OCI-M2 (cell line): Measurements from ENCODE around the gene CBL.
"Not testable (repeated sequence)": the region's sequence is repeated elsewhere in the genome, so short reads cannot be mapped to it uniquely, and the experiment has no call there.

Experiments used
- DNase-seq: peaks from one replicate; lab custom pipeline; 2025; ENCODE audit not compliant: unreplicated experiment; lab: John Stamatoyannopoulos, UW

CBL gene

DNA sequence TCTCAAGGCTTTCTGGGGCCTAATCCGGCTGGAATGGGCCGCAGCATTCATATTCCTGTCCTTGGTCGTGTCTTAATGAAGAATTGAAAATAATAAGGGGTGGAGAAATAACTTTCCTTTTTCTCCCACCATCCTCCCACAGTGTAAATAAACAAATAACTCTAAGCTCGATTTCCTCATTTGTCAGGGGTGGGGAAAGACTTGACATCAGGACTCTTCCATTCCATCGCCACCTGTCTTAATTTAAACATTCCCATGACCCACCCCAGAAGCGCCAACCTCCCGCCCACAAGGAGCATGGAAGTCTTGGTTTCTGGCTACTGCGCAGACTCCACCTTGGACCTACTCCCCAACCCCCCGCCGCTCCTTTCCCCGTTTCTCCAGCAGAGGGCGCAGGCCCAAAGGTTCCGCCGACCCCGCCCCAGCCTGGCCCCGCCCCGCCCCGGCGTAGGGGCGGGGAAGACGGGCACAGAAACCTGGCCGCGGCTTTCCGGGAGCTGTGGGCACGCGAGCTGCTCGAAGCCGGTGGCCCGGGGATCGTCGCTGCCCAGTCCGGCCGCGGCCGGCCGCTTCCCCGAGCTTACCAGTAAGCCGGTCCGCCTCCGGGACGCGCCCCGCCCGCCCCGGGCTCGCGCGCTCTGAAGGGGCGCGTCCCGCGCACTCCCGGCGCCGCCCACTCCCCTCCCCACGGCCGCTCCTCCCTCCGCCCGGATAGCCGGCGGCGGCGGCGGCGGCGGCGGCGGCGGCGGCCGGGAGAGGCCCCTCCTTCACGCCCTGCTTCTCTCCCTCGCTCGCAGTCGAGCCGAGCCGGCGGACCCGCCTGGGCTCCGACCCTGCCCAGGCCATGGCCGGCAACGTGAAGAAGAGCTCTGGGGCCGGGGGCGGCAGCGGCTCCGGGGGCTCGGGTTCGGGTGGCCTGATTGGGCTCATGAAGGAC lies at the start of gene CBL:
Gene CBL, plus strand, starts transcription at position 766 of the 937 bp plus-strand sequence. Its CDS starts 79 bp downstream, at position 845.
- peak; percentile 50 for DNase-seq

DNA sequence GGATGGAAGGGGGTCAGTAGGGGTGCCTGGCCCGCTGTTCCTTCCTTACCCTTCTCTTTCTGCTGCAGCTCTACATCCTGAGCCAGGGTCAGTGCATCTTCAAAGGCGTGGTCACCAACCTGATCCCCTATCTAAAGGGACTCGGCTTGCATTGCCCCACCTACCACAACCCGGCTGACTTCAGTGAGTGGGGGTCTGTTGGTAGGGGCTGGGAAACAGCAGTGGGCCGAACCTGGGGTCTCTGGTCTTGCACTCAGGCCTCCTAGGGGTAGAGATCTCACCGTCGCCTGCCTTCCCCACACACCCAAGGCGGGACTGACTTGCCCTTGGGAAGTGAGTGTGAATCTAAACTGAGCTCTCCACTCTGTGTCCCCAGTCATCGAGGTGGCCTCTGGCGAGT lies 49.6 kb upstream of the CBL start:
- no peak for DNase-seq

DNA sequence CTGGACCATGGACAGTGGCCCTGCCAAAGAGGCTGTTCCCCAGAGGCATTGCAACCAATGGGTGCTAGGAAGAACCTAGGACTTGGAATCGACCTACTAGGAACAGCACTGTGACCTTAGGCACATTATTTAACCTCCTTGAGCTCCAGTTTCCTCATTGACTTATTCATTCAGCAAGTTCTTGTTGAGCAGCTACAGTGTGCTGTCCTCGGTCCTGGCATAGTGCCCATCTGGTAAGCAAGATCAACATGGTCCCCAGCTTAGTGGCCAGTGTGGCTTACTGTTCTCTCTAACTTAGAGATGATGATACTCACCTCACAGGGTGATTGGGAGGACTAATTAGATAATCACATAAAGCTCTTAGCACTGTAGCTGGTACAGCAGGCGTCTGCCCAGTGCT lies 49.1 kb upstream of the CBL start:
- DNase-seq = no peak

DNA sequence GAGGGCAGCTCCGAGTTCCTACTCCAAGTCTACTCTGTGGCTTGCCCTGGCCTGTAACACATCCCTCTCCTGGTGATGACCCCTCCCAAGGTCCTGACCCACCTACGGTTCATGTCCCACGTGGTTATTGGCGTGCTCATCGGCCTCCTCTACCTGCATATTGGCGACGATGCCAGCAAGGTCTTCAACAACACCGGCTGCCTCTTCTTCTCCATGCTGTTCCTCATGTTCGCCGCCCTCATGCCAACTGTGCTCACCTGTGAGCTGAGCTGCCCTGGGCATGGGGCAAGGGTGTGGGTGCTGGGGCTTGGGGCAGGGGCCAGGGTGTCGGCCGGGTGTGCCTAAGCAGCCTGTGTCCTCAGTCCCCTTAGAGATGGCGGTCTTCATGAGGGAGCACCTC lies 47.7 kb upstream of the CBL start:
- no peak for DNase-seq

DNA sequence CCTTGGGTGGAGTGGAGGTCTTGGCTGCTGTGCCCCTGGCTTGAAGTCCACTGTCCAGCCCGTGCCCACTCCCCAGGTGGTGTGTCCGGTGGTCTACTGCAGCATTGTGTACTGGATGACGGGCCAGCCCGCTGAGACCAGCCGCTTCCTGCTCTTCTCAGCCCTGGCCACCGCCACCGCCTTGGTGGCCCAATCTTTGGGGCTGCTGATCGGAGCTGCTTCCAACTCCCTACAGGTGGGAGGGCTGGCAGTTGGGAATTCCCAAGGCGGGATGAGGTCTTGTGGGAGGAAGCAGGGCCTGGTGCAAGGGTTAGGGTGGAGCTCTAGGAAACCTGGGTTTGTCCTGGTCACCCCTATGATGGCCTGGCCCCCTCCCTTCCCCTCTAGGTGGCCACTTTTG lies 46.0 kb upstream of the CBL start:
- DNase-seq = no peak

DNA sequence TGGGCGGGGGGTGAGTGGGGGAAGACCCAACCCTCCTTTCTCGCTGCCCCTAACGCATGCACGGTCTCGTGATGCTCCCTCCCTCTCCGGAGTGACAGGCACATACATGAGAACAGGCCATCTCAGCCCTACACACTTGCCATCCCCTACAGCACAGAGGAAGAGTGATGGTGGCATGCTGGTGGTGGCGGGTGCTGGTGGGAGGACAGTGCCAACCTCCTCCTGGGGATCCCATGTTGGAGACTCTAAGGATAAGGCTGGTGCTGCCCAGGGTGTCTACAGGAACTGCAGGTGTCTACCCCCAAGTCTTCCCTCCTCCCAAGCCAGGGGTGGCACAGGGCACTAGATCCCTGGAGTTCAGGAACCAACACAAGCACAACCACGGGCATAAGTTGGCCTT lies 44.3 kb upstream of the CBL start:
- DNase-seq = no peak

DNA sequence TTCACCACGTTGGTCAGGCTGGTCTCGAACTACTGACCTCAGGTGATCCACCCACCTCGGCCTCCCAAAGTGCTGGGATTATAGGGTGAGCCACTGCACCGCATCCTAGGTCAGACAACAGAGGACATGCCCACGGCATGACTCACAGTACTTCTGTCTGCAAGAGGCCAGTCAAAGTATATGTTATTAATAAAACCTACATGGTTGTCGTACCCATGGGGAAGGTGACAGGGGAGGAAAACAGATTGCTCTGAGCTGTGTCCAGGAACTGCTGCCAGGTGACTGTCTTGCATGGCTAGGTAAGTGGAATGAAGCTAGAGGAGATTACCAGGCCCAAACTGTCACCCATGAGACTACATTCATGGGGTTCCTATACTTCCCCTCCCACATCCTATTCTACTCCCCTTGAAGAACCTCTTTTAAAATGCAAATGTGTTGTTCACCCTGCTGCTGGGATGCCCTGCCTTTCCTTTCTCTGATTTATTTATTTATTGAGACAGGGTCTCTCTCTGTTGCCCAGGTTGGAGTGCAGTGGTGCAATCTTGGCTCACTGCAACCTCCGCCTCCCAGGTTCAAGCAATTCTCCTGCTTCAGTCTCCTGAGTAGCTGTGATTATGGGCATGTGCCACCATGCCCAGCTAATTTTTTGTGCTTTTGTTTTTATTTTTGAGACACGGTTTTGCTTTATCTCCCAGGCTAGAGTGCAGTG lies 39.6 kb upstream of the CBL start:
- DNase-seq = no peak

DNA sequence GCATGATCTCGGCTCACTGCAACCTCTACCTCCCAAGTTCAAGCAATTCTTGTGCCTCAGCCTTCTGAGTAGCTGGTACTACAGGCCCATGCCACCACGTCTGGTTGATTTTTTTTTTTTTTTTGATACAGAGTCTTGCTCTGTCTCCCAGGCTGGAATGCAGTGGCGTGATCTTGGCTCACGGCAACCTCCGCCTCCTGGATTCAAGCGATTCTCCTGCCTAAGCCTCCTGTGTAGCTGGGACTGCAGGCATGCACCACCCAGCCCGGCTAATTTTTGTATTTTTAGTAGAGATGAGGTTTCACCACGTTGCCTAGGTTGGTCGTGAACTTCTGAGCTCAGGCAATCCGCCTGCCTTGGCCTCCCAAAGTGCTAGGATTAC lies 39.1 kb upstream of the CBL start:
- not testable (repeated sequence) for DNase-seq

DNA sequence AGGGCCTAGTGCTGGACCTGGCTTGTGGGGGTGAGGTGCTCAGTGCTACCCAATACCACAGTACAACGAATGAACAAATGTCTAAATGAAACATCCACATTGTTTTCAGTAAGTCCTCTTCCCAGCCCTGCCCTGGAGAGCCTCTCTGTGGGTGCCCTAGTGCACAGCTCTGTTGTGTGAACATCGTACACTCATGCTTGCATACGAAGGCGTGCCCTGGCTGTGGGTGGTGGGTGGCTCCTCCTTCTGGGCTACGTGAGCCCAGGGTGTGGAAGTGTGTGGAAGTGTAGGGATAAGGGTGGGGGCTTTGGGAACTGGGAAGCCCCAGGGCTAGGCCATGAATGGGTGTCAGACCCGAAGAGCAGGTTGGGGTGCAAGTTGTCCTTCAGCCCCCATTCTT lies 38.2 kb upstream of the CBL start:
- DNase-seq = no peak

DNA sequence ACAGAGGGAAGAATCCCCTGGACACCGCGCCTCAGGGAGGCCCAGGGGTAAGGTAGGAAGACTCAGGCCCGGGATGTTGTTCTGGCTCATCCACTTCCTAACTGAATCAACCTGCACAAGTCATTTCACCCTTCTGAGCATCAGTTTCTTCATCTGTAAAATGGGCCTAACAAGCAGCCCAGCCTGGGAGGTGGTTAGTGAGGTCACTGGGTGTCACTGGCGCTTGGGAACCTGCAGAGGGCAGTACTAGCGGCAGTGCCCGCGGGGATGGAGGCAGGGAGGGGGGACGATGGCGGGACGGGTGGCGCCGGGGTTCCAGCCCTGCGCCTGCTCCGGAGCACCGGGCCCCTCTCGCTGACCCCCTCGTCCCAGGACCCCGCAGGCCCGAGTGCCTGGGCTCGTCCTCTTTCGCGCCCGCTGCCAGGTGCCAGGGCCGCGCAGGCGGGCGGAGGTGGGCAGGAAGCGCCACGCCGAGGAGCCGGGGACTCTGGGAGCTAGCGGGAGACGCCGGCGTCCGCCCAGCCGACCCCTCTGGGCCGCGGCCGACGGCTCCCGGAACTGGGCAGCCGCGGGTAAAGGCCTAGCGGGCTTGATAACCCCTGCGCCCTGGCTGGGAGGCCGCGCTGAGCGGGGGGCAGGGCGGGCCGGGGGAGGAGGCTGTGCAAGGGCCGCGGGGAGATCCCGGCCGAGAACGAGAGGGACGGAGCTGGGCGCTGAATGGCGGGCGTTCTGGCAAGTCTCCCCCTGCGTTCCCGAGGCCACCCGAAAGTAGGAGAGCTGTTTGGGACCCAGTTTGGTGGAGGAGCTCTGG lies 37.5 kb upstream of the CBL start, which contains the start of gene NLRX1:
Gene NLRX1, plus strand, starts transcription at position 255 of the 811 bp plus-strand sequence. CDS start 2,679 bp downstream, outside the sequence.
- DNase-seq = no peak

DNA sequence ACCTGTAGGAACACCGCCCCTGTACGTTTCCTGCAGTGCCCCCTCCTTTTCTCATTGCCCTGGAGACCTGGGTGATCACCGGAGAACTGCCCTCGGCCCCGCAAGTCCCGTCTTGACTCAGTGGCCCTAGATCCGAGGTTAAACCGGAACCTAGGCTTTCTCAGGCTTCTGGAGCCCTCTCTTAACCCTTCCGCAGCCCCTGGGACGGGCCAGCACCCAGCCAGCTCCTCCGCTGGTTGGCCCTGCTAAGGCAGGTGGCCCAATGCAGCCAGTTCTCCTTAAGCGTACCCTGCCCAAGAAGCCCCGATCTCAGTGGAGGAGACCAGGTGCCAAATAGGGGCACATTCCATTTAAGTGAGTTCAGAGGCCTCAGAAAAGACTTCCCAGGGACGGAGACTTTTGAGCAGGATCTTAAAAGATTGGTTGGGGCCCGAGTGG lies 36.8 kb upstream of the CBL start:
- no peak for DNase-seq

DNA sequence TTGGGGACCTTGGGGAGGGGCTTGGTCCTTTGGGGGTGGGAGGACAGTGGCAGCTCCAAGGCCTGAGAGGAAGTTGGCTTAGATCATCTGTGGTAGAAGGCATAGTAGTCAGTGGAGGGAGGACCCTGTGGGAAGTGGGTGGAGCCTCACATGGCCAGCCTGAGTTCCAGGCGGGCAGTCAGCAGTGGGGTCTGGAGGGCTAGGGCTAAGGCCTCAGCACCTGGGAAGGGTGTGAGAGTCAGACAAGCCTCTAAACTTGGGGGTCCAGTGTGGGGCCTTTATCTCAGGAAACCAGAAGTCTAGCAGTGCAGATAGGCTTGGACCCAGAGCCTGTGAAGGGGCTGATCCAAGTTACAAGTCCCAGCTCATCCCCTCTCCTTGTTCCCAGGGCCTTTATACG lies 33.6 kb upstream of the CBL start:
- no peak for DNase-seq

DNA sequence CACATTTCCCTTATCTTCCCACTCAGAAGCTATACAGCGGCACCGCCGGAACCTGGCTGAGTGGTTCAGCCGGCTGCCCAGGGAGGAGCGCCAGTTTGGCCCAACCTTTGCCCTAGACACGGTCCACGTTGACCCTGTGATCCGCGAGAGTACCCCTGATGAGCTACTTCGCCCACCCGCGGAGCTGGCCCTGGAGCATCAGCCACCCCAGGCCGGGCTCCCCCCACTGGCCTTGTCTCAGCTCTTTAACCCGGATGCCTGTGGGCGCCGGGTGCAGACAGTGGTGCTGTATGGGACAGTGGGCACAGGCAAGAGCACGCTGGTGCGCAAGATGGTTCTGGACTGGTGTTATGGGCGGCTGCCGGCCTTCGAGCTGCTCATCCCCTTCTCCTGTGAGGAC lies 32.7 kb upstream of the CBL start:
- DNase-seq = no peak

DNA sequence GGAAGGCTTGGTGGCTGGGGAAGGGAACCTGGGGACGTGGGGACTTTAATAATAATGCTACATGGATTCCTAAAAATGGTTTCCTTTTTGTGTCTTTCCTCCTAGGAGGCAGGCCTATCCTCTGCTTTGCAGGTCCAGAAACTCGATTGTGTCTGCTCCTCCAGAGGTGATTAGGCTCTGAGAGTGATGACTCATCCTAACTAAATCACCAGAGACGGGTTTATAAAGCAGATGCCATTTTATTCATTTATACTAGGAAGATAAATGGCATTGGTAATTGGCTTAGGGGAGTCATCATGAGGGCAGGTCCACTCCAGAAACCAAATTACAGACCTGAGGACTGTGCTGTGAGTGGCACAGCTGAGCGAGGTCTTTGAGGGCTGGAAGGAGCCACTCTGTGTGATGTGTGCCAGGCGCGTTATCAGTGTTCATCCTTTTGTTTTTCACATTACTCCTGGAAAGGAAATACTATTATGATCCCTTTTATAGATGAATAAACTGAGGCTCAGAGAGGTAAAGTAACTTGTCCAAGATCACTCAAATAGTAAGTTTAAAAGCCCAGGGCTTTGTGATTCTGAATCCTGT lies 30.6 kb upstream of the CBL start:
- no peak for DNase-seq

DNA sequence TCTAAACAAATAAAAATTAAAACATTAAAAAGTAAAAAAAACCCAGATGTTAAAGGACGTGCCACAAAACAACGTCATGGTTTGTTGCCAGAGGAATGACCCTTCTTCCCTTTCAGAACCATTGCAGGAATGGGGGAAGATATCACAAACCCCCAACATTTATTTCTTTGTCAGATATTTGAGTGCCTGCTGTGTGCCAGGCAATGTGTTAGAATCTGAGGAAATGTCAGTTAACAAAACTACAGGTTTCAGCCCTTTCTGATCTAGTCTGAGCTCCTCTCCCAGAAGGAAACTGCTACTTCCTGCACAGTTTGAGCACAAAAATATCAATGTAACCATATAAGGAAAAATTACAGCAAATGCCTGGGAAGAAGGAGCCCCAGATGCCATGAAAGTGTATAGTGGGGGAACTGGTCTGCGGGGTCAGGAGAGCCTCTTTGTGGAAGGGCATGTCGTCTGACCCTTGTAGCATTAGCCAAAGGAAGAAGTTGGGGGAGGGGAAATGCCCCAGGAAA lies 27.9 kb upstream of the CBL start:
- no peak for DNase-seq

DNA sequence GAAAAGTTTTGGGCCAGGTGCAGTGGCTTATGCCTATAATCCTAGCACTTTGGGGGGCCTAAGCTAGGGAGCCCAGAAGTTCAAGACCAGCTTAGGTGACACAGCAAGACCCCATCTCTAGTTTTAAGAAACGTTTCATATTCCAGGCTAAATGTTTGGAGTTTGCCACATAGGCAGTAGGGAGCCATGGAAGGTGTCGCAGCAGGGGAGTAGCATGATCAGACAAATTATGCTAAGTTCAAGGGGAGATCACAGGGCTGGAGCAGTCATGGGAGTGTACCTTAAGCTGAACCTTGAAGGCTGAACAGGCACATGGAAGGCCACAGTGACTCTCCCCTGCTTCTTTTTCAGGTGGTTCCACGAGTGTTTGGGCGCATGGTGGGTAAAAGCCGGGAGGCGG lies 26.8 kb upstream of the CBL start:
- DNase-seq = no peak

DNA sequence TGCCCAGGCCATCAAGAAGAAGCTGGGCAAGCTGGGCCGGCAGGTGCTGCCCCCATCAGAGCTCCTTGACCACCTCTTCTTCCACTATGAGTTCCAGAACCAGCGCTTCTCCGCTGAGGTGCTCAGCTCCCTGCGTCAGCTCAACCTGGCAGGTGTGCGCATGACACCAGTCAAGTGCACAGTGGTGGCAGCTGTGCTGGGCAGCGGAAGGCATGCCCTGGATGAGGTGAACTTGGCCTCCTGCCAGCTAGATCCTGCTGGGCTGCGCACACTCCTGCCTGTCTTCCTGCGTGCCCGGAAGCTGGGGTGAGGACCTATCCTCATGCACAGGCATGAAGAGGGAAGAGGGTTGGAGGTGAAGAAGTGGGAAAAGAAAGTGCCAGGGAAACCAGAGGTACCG lies 26.2 kb upstream of the CBL start:
- DNase-seq = no peak

DNA sequence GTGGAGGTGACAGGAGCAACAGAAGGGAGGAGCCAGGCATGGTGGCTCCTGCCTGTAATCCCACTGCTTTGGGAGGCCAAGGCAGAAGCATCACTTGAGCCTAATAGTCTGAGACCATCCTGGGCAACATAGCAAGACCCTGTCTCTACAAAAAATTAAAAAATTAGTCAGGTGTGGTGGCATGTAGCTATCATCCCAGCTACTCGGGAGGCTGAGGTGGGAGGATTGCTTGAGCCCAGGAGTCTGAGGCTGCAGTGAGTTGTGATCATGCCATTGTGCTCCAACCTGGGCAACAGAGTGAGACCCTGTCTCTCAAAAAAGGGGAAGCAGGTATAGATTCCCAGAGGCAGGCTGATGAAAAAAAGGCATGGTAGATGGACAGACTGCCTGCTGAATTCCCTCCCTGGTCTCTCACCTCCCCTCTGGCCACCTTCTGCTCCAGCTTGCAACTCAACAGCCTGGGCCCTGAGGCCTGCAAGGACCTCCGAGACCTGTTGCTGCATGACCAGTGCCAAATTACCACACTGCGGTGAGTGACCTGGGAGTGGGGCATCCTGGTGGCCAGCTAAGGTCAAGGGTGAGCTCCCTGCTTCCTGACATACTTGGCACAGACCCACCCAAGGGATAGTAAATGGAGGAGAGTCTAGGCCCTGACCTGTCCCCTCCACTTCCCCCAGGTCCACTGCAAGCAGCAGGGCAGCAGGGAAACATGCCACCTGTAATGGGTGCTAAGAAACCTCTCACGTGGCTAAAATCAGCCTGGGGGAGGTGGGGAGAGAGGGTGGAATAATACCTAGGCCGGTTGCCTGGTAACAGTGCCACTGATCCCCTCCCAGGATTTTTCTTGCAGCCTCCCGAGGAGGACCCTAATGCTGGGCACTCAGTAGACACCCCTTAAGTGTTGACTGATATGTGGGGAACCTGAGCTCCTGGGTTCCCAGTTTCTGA lies 25.1 kb upstream of the CBL start:
- no peak for DNase-seq

DNA sequence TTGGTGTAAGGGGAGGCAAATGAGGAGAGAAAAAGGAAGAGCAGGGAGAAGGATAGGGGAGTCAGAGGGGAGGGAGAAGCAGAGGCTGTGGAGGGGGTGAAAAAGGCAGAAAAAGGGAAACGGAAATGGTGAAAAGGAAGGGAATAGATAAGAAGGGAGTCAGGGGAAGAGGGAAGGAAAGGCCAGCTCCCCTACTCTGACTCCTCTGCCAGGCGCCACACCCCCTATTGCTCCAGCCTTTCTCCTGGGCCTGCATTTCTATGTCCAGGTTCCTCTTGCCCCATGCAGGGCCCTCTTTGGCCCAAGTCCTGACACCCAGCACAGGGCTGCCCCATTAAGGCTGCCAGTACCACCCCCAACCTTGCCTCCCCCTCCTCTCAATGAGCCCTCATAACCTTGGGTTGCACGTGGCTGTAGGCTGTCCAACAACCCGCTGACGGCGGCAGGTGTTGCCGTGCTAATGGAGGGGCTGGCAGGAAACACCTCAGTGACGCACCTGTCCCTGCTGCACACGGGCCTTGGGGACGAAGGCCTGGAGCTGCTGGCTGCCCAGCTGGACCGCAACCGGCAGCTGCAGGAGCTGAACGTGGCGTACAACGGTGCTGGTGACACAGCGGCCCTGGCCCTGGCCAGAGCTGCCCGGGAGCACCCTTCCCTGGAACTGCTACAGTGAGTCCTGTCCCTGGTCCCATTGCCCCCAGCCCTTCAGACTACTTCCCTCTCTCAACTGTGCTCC lies 24.3 kb upstream of the CBL start:
- DNase-seq = no peak
